Heart left ventricle (tissue), 16 donors: ENCODE measurements around the gene NAA40. TPM values are rescaled to one million over a fixed set of nuclear protein-coding genes. Genes with fewer than 3 reads are reported as not detected.

ENCODE experiments used
- ATAC-seq, 4 donors: fragments of 200-7000 bp; cut with Tn5 transposase; one replicate each; pipeline ENCODE4 v1.9.1; 2020 to 2022; ENCODE audit warnings: moderate library complexity in 4 of 4, mild to moderate bottlenecking in 3 of 4, moderate number of reproducible peaks in 1 of 4
- DNase-seq, 5 donors: peaks; one replicate each; pipeline ENCODE4 v3.0.0-alpha.2; 2020
- H3K27ac ChIP-seq, 12 donors: fragments of 200-600 bp; sonication (generic) in 4 of 12; one replicate each; pipeline versions ENCODE4 v1.5.0 to v1.8.0; 2016 to 2022; ENCODE audit warnings: mild to moderate bottlenecking in 2 of 12
- H3K27me3 ChIP-seq, 9 donors: fragments of 200-600 bp; sonication (generic) in 2 of 9; one replicate each; pipeline versions ENCODE4 v1.5.1 to v1.8.0; 2016 to 2022; ENCODE audit warnings: mild to moderate bottlenecking in 3 of 9
- H3K36me3 ChIP-seq, 9 donors: fragments of 200-600 bp; sonication (generic) in 2 of 9; one replicate each; pipeline versions ENCODE4 v1.5.0 to v1.8.0; 2018 to 2022; ENCODE audit warnings: mild to moderate bottlenecking in 2 of 9
- H3K4me1 ChIP-seq, 12 donors: fragments of 200-600 bp; sonication (generic) in 4 of 12; one replicate each; pipeline versions ENCODE4 v1.5.0 to v1.8.0; 2016 to 2022; ENCODE audit warnings: mild to moderate bottlenecking in 3 of 12
- H3K4me3 ChIP-seq, 12 donors: fragments of 200-600 bp; sonication (generic) in 4 of 12; one replicate each; pipeline versions ENCODE4 v1.5.0 to v1.8.0; 2017 to 2022; ENCODE audit warnings: mild to moderate bottlenecking in 9 of 12, moderate library complexity in 4 of 12
- H3K9me3 ChIP-seq, 12 donors: fragments of 200-600 bp; sonication (generic) in 4 of 12; one replicate each; pipeline versions ENCODE4 v1.5.0 to v1.8.0; 2016 to 2022; ENCODE audit warnings: mild to moderate bottlenecking in 1 of 12
- CTCF ChIP-seq, 12 donors: fragments of 200-600 bp; sonication (generic) in 4 of 12; IDR thresholded peaks; one replicate each; pipeline versions ENCODE4 v1.5.0 to v1.8.0; 2018 to 2022; ENCODE audit warnings: antibody characterized with exemption in 12 of 12, mild to moderate bottlenecking in 5 of 12
- POLR2A ChIP-seq, 2 donors: fragments of 450-650 bp; IDR thresholded peaks; one replicate each; pipeline ENCODE4 v1.6.1; 2017; ENCODE audit warnings: antibody characterized with exemption in 2 of 2, mild to moderate bottlenecking in 2 of 2, moderate library complexity in 2 of 2
- WGBS, 4 donors: extraction: QIAGEN DNeasy Blood & Tissue Kit in 2 of 4; methylation state at CpG; one replicate each; pipeline versions ENCODE4 v1.1.5 to v1.1.7; 2013 to 2018; 5-methylcytosine and 5-hydroxymethylcytosine counted together
- intact Hi-C, 10 donors: fragments of 100-400 bp; cut with DNase I; formaldehyde crosslinking; loops; one replicate each; pipeline versions ENCODE4 v1.11.1 to v1.14.2; 2022
- polyA plus RNA-seq, 2 donors: library from polyadenylated mRNA; stranded (reverse); fragments of 200-250 nt; gene quantifications; one replicate each; pipeline ENCODE4 v1.2.3, GENCODE V29; 2013
- total RNA-seq, 9 donors: library from RNA; depleted of rRNA in 2 of 9; stranded (reverse); fragments of >200 nt in 2 of 9; fragmentation: NEBNext Ultra II Directional in 3 of 9; extraction: Animal tissue kit (Norgen Biotek cat#: 25700) in 3 of 9; gene quantifications; one replicate each; pipeline versions ENCODE4 v1.1.0 to v1.2.4, GENCODE V29; 2016 to 2023
- donor health status: ischemic (EF 13 %, LVEDD 7.1; RV severe dilation, severe dysfunction).
- donor health status: healthy with polysubstance abuse.
- donor health status: DM: no; HTN: yes; CAD: no.
- donor health status: DM: no; HTN: no; CAD: no.
- donor health status: ischemic (EF 25% LVEDD 6.9; RV normal size, moderate dysfunction).
- donor health status: ischemic (EF 25% LVEDD 5.7; RV mildly dilated, moderate dysfunction).
- donor health status: healthy.
- donor health status: DM: yes; HTN: yes; CAD: no.
- donor health status: ischemic (EF 35%, LVEDD 5.7; RV mildly dilated, moderate dysfunction).
- donor health status: nonischemic (EF 11% LVEDD 7.7; RV severe dilation, severe dysfunction).
- donor health status: DM: yes; HTN: yes; CAD: no.
- donor health status: PGD.
- donor health status: ischemic (EF 29% LVEDD 5.4; RV normal size, mild dysfunction).
- donor health status: nonischemic (EF 23%, LVEDD 6.1; RV moderate dilation, normal function).

The NAA40 gene
- total and polyA plus RNA-seq, 11 donors, result 9.7 to 26.1 (median 19.6) TPM

DNA sequence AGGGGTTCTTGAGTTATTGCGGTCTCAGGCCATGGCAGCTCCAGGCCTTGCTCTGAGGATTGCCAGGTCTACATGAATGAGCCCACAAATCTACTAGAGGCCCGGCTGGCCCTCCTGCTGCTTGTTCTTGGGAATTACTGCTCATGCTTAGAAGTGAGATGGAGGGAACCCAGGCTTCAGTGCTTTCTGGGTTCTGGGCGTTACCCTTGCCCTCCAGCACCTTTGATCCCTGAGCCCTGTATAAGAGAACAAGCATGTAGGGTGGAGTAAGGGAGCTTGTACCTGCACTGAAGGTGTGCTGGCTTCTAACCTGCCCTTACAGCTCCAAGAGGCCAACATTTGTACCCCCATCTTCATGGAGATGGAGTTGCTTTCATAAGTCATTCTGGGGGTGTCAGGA, 4.0 kb downstream of the NAA40 start:
- ATAC-seq (no peak), DNase-seq (no peak)
- H3K9me3 ChIP-seq, result no peaks in the 10 kb centered on the region
- 84 to 91% (median 86%) methylated on average over 3 of the region's 3 CpGs for WGBS, 4 donors
- no peaks in the 10 kb centered on the region for H3K27me3 ChIP-seq
- H3K4me3 ChIP-seq, result no peak overlapping the region
- intact Hi-C loops, result loop anchor here in 8 of 10 donors (5.0 to 10.0 kb wide), 5 partner anchors 36 to 178 kb away; partner anchors contain the start of gene ZFTA (in 5 of the 8)
- peaks cover 0 to 53% (median 35%) of the 10 kb centered on the region in 12 donors for H3K4me1 ChIP-seq
- TF ChIP-seq CTCF (IDR thresholded peaks at IDR 0.05) (no peak), POLR2A (IDR thresholded peaks at IDR 0.05) (no peak)
- peaks cover 0 to 19% (median 13%) of the 10 kb centered on the region in 9 donors for H3K36me3 ChIP-seq
- H3K27ac ChIP-seq, result no peak overlapping the region

GRCh38 chr11:63944987-63945386, 6.2 kb downstream of the NAA40 start:
- intact Hi-C loops, result loop anchor here (1.0 to 10.0 kb wide), 9 partner anchors 38 to 180 kb away; partner anchors contain the start of gene ZFTA (in 9 of the 10)
- no peaks in the 10 kb centered on the region for H3K9me3 ChIP-seq
- H3K27me3 ChIP-seq, result no peaks in the 10 kb centered on the region
- TF ChIP-seq CTCF (IDR thresholded peaks at IDR 0.05), result no peak
- H3K27ac ChIP-seq, result peak overlapping the region; percentile 12 to 83 (median 68)
- peaks cover 0 to 36% (median 21%) of the 10 kb centered on the region in 9 donors for H3K36me3 ChIP-seq
- peak; percentile 44 to 80 (median 74) for ATAC-seq
- 30 to 38% (median 34%) methylated on average over 4 to 8 of the region's 8 CpGs for WGBS, 4 donors
- peak in 4 of 5 donors; percentile 43 to 73 (median 58) for DNase-seq
- peaks cover 0 to 36% (median 26%) of the 10 kb centered on the region in 12 donors for H3K4me1 ChIP-seq
- peak overlapping the region in 3 of 12 donors; percentile 25 to 46 (median 29) for H3K4me3 ChIP-seq

DNA sequence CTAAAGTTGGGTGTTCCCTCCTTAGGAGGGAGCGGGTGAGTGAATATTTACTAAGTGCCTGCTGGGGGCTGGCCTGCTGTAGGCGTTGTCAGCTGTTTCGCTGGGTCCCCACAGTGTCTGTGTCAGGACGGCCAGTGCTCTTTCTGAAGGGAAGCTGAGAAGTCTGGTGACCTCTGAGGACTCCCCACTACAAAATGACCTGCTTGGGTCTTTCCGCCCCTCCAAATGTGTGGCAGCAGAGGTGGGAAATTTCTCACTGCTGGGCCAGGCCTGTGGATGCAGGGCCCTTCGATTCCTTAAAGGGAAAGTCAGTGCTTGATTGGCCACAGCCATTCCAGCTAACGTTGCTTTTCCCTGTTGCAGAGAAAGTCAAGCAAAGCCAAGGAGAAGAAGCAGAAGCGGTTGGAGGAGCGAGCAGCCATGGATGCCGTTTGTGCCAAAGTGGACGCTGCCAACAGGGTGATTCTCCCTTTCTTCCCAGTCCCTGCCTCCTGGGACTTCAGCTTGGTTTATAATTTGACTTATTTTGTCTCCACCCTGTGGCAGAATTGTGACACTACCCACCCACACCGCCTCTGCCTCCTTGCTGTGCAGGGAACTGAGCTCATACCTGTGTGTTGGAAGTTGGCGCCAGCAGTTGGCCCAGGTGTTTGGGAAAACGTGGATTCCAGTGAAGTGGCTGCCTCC, 6.8 kb downstream of the NAA40 start:
- Histone ChIP-seq H3K27ac (peak overlapping the region; percentile 12 to 83 (median 68)), H3K27me3 (no peaks in the 10 kb centered on the region), H3K4me3 (peak overlapping the region in 10 of 12 donors; percentile 0 to 46 (median 27)), H3K4me1 (peaks cover 0 to 31% (median 22%) of the 10 kb centered on the region in 12 donors), H3K36me3 (peaks cover 0 to 42% (median 27%) of the 10 kb centered on the region in 9 donors), H3K9me3 (no peaks in the 10 kb centered on the region)
- TF ChIP-seq CTCF (IDR thresholded peaks at IDR 0.05) (peak; percentile 55 to 85 (median 75)), POLR2A (IDR thresholded peaks at IDR 0.05) (no peak)
- WGBS, 4 donors, result 27 to 38% (median 28%) methylated on average over 14 of the region's 14 CpGs
- ATAC-seq (peak; percentile 55 to 88 (median 83)), DNase-seq (peak; percentile 65 to 78 (median 70))
- intact Hi-C loops, result loop anchor here (1.0 to 10.0 kb wide), 8 partner anchors 71 to 181 kb away; partner anchors contain the start of gene ZFTA (in 6 of the 10)

GRCh38 chr11:63951779-63952536, 13.2 kb downstream of the NAA40 start:
- Histone ChIP-seq H3K27ac (peak overlapping the region in 1 of 12 donors; percentile 52), H3K4me1 (no peaks in the 10 kb centered on the region), H3K9me3 (no peaks in the 10 kb centered on the region), H3K36me3 (peaks cover 0 to 75% (median 63%) of the 10 kb centered on the region in 9 donors), H3K27me3 (no peaks in the 10 kb centered on the region), H3K4me3 (no peak overlapping the region)
- peak in 1 of 4 donors; percentile 17 for ATAC-seq
- intact Hi-C loops, result no loop called here
- WGBS, 4 donors, result 79 to 87% (median 85%) methylated on average over 20 of the region's 20 CpGs
- TF ChIP-seq POLR2A (IDR thresholded peaks at IDR 0.05) (no peak), CTCF (IDR thresholded peaks at IDR 0.05) (no peak)
- no peak for DNase-seq
